ENCODE data around the gene RNF225. TPM values are rescaled to one million over a fixed set of nuclear protein-coding genes. Genes with fewer than 3 reads are reported as not detected.

RNF225 gene
- total and polyA plus RNA-seq, 8 donors: not detected

DNA sequence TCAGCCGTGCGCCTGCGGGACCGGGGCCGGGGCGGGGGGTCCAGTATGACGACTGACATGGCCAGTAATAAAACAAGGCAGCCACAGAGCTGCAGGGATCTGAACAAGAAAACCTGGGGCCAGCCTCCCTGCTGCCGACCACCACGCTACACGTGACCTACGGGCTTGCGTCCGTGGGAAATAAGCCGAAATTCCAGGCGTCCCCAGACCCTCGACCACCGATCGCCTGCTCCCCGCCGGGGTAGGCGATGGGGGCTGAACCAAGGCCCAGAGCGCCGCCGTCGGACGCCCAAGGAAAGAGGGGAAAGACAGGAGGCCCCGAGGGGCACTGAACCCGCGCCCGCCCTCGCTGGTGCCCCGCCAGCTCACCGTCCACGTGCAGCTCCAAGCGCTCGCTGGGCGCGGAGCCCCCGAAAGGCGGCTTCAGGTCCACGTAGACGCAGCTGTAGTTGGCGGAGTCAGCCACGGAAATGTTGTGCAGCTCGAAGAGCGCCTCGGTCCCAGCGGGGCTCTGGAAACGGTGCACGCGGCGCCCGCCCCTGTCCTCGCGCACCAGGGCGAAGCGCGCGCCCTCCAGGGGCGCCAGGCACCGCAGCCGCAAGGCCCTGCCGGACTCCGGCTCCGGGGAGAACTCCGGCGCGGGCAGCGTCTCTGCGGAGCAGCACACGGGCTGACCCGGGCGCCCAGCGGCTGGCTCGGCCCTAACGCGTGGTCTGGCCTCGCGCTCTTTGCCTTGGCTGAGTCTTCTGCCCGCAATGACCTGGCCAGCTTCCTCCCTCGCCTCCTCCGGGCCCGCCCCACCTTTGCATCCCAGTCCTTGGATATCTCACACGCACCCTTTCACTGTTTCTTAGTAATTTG is 45.2 kb upstream of the RNF225 start:
- WGBS, 2 donors: 22 to 51% methylated on average over 82 to 84 of the region's 84 CpGs
- peak in 1 of 4 donors; percentile 5 for ATAC-seq
- TF ChIP-seq, protein P1, sequence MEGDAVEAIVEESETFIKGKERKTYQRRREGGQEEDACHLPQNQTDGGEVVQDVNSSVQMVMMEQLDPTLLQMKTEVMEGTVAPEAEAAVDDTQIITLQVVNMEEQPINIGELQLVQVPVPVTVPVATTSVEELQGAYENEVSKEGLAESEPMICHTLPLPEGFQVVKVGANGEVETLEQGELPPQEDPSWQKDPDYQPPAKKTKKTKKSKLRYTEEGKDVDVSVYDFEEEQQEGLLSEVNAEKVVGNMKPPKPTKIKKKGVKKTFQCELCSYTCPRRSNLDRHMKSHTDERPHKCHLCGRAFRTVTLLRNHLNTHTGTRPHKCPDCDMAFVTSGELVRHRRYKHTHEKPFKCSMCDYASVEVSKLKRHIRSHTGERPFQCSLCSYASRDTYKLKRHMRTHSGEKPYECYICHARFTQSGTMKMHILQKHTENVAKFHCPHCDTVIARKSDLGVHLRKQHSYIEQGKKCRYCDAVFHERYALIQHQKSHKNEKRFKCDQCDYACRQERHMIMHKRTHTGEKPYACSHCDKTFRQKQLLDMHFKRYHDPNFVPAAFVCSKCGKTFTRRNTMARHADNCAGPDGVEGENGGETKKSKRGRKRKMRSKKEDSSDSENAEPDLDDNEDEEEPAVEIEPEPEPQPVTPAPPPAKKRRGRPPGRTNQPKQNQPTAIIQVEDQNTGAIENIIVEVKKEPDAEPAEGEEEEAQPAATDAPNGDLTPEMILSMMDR (IDR thresholded peaks at IDR 0.05): no peak
- FAIRE-seq: no peak
- Histone ChIP-seq H3K9me3 (no peaks in the 10 kb centered on the region), H3K27ac (no peak overlapping the region), H3K36me3 (no peaks in the 10 kb centered on the region), H3K27me3 (peaks cover 0 to 13% (median 0%) of the 10 kb centered on the region in 4 donors), H3K4me1 (no peaks in the 10 kb centered on the region), H3K4me3 (peak overlapping the region in 1 of 4 donors; percentile 14)
- no peak for DNase-seq
- intact Hi-C loops (cut with DNase I): no loop called here

GRCh38 chr19:58350871-58351557 is 44.4 kb upstream of the RNF225 start:
- Histone ChIP-seq H3K9me3 (no peaks in the 10 kb centered on the region), H3K27ac (no peak overlapping the region), H3K4me1 (no peaks in the 10 kb centered on the region), H3K4me3 (no peak overlapping the region), H3K27me3 (peaks cover 0 to 13% (median 2%) of the 10 kb centered on the region in 4 donors), H3K36me3 (no peaks in the 10 kb centered on the region)
- ATAC-seq: no peak
- no peak for DNase-seq
- intact Hi-C loops (cut with DNase I): no loop called here
- no peak for FAIRE-seq
- WGBS, 2 donors: 56 to 74% methylated on average over 34 of the region's 34 CpGs
- TF ChIP-seq, protein P1 (IDR thresholded peaks at IDR 0.05): no peak

GRCh38 chr19:58351558-58351878 is 43.9 kb upstream of the RNF225 start:
- Histone ChIP-seq H3K9me3 (no peaks in the 10 kb centered on the region), H3K27ac (no peak overlapping the region), H3K27me3 (peaks cover 0 to 13% (median 2%) of the 10 kb centered on the region in 4 donors), H3K36me3 (no peaks in the 10 kb centered on the region), H3K4me1 (no peaks in the 10 kb centered on the region), H3K4me3 (no peak overlapping the region)
- no peak for FAIRE-seq
- 71 to 82% methylated on average over 8 to 9 of the region's 9 CpGs for WGBS, 2 donors
- TF ChIP-seq, protein P1 (IDR thresholded peaks at IDR 0.05): no peak
- intact Hi-C loops (cut with DNase I): no loop called here
- no peak for ATAC-seq
- DNase-seq: no peak

DNA sequence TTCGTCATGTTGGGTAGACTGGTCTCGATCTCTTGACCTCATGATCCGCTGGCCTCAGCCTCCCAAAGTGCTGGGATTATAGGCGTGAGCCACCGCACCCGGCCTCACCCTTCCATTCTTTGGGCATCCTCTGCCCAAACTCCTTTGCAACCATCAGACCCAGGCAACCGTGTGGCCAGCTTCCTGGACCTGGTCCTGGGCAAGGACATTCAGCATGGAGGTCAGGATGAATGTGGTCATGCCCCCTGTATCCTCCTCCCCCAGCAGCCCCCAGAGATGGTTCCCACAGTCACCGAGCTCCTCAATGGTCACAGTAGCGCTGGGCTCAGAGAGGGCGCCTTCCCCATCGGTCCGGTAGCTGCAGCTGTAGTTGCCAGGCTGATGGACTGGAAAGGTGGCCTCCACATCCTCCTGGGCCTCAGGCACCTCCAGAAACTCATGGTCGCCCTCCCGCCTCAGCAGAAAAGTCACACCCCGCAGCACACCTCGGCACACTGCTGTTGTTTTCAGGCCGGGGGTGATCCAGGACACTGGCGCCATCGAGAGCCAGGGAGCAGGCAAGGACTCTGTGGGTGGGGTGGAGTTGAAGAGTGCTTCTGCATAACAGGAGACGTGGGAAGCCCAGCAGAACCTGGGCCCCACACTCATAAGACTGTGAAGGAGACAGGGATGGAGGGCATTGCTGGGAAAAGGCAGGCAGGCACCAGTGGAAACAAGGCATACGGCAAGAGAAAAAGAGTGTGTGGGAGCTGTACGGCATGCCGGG is 43.3 kb upstream of the RNF225 start:
- intact Hi-C loops (cut with DNase I): no loop called here
- ATAC-seq: no peak
- H3K9me3 ChIP-seq: no peaks in the 10 kb centered on the region
- no peak for FAIRE-seq
- DNase-seq: no peak
- 71 to 88% methylated on average over 23 of the region's 23 CpGs for WGBS, 2 donors
- no peaks in the 10 kb centered on the region for H3K4me1 ChIP-seq
- H3K36me3 ChIP-seq: no peaks in the 10 kb centered on the region
- TF ChIP-seq, protein P1 (IDR thresholded peaks at IDR 0.05): no peak
- no peak overlapping the region for H3K27ac ChIP-seq
- H3K4me3 ChIP-seq: no peak overlapping the region
- peaks cover 0 to 13% (median 2%) of the 10 kb centered on the region in 4 donors for H3K27me3 ChIP-seq

Measured in pancreas (tissue), 10 donors.